WI38 (cell line): ENCODE data around the gene TLK1.

Experiments used
- H3K4me3 ChIP-seq: 2 replicates; pipeline ENCODE4 v1.5.1; 2011; ENCODE audit warnings: low read depth, mild to moderate bottlenecking, control low read depth, low read length
- TF ChIP-seq, protein P1 (sequence below): IDR thresholded peaks from 2 replicates; pipeline ENCODE4 v1.5.1; 2012; ENCODE audit warnings: low read depth, mild to moderate bottlenecking, control low read depth, low read length

Gene TLK1

DNA sequence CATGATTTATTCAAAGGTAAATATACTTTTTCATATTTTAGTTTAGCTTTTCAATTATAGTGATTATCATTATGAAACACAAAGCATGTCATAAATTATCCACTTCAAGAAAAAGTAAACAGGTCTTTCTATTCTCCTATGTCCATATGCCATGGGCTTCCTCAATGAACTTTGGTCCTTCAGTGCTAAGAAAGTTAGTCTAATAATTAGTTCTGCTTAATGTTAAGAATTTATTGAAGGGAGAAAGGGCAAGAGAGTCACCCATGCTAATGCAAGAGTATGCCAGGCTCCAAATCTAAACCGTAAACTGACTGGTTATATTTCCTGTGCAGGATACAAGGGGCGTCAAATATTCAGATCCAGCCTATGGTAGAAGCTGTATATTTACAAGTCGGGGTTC lies 135.5 kb downstream of the TLK1 start:
- TF ChIP-seq, protein P1, sequence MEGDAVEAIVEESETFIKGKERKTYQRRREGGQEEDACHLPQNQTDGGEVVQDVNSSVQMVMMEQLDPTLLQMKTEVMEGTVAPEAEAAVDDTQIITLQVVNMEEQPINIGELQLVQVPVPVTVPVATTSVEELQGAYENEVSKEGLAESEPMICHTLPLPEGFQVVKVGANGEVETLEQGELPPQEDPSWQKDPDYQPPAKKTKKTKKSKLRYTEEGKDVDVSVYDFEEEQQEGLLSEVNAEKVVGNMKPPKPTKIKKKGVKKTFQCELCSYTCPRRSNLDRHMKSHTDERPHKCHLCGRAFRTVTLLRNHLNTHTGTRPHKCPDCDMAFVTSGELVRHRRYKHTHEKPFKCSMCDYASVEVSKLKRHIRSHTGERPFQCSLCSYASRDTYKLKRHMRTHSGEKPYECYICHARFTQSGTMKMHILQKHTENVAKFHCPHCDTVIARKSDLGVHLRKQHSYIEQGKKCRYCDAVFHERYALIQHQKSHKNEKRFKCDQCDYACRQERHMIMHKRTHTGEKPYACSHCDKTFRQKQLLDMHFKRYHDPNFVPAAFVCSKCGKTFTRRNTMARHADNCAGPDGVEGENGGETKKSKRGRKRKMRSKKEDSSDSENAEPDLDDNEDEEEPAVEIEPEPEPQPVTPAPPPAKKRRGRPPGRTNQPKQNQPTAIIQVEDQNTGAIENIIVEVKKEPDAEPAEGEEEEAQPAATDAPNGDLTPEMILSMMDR: no peak

DNA sequence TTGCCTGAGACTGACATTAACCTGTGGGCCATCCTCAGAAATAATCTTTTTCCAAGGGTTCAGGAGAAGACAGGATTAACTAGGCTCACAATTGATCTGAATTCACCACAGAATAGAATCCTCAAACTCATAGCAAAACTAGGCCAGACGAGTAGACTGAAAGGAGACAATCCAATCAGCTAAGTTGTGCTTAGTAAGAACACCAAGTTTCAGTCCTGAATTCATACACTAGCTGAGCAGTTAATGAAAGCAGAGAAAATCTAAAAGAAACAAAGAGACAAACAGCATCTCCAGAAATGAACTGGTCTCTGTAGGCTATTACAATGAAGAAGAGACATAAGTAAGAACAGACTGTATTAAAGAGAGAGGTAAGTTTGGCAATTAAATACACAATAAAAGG lies 142.2 kb downstream of the TLK1 start:
- TF ChIP-seq, protein P1: no peak
- no peak overlapping the region for H3K4me3 ChIP-seq

More for the DNA sequence above, 135.5 kb downstream of the TLK1 start:
- no peak overlapping the region for H3K4me3 ChIP-seq

DNA sequence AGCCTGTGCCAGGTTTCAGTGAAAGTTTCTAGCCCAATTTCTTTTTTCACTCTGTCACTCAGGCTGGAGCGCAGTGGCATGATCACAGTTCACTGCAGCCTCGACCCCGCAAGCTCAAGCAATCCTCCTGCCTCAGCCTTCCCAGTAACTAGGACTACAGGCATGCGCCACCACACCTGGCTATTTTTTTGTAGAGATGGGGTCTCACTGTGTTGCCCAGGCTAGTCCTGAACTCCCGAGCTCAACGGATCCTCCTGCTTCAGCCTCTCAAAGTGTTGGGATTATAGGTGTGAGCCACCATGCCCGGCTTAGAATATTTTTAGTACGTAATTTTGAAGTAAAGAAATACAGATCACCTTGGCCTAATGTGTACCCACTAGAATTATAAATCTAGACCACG lies 144.6 kb downstream of the TLK1 start:
- H3K4me3 ChIP-seq: no peak overlapping the region
- TF ChIP-seq, protein P1: no peak

DNA sequence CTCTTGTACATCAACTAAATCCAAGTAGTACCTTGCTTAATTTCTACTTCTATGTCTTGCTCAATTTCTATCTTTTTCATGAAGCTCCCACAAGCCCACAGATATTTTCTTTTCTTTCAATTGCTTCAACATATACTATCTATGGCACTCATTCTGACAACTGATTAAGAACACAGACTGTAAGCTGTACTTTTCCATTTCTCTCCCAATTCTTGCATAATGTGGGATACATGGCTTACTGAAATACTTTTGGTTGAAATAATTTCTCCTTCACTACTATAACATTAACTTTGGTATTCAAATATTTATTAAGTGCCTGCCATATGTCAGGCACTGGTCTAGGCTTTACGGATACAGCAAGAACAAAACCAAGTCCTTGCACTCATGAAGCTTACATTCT lies 146.8 kb downstream of the TLK1 start:
- no peak overlapping the region for H3K4me3 ChIP-seq
- TF ChIP-seq, protein P1: no peak

DNA sequence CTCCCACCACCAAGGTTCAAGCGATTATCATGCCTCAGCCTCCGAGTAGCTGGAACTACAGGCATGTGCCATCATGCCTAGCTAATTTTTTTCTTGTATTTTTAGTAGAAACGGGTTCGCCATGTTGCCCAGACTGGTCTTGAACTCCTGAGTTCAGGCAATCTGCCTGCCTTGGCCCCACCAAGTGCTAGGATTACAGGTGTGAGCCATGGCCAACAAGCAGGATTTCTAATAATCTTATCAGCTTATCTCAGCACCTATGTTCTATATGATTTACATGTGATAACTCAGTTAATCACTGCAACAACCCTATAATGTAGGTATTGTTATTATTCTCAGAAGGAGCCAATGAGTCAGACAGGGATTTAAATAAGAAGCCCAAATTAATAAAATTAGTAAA lies 151.3 kb downstream of the TLK1 start:
- TF ChIP-seq, protein P1: no peak
- no peak overlapping the region for H3K4me3 ChIP-seq

DNA sequence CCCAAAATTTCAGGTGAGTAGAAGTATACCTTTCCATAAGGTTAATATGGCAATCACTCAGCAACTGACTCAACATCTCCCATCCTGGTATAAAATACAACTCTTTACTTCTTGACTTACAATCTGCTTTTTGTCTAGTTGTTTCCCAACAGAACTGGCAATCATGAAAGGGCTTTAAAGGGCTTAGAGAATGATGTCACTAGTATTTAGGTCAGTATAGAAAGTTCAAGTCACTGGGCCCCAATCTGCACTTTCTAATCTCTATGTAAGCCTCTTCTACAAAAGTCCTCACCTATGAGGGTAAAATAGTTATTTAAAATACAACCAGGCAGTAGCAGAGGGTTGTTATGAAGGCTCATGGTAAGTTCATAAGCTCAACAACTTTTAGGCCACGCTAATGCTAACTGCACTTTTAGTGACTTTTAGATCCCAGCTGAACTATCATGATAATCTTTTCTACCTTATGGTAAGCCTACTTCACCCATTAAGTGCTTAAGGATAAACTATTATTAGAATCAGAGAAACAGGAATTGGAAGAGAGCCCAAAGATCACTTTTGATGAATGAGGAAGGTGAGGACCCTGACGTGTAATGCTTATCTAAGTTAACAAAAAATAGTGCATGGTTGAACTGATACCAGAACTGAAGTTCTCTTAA lies 152.0 kb downstream of the TLK1 start:
- no peak overlapping the region for H3K4me3 ChIP-seq

DNA sequence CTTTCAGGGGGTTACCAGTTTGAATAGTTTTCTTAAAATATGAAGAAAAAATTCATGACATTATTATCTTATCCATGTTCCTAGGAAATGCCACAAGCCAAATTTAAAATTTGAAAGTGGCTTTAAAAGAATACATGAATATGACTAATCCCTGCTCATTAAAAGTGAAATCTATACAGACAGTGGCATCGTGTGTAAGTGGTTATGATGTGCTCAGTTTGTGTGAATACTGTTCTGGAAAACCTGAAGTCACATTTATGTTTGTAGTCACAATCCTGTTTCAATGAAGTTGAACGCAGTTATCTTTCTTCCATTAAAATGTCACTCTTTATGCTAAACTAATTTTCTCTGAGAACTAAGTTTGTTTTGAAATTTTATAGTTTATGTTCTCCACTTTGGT lies 155.9 kb downstream of the TLK1 start:
- H3K4me3 ChIP-seq: no peak overlapping the region
- TF ChIP-seq, protein P1: no peak

More for the DNA sequence above, 152.0 kb downstream of the TLK1 start:
- TF ChIP-seq, protein P1: no peak
